ENCODE data around the gene SKIC3. TPM values are rescaled to one million over a fixed set of nuclear protein-coding genes. Genes with fewer than 3 reads are reported as not detected.

Gene SKIC3
- total RNA-seq (2014; rRNA removed), result 88.0 and 98.6 TPM in 2 replicates
- polyA plus RNA-seq (2012), result 23.8 TPM

DNA sequence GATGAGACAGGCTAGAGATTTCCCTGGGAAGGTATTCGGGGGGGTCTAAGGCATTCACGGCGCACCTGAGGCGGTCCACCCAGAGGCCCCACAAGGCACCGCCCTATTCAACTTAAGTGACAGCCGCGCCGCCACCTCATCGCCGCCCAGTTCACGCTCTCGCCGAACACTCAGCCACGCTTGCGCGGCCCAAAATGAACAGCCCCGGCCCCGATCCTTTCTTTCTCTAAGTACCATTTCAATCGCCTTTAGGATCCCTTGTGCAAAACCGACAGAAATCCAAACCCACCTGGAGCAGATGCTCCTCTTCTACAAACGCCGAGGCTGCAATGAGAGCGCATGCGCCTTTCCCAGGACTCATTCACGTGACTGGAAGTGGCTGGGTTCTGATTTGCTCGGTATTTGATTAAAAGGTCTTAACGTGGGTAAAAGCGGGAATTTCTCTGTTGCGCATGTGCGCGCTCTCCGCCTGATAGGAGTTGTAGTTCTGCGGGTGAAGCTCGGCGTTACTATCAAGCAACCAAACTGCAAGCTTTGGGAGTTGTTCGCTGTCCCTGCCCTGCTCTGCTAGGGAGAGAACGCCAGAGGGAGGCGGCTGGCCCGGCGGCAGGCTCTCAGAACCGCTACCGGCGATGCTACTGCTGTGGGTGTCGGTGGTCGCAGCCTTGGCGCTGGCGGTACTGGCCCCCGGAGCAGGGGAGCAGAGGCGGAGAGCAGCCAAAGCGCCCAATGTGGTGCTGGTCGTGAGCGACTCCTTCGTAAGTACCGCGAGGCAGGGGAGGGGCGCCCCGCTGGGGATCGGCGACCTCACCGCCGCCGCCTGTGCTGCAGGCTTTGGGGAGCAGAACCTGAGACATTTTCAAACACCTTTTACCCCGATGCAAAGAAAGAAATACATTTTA is at the start of gene SKIC3, which contains the start of gene ARSK:
Gene SKIC3 (minus strand): TSS at position 331 of the 902 bp plus-strand sequence. CDS start 7,827 bp downstream, outside the sequence.
Gene ARSK (plus strand): TSS at position 455 of the 902 bp plus-strand sequence. CDS start 178 bp downstream, at position 633.
- DNase-seq (ENCODE audit: low read depth), result peak; percentile 99

DNA sequence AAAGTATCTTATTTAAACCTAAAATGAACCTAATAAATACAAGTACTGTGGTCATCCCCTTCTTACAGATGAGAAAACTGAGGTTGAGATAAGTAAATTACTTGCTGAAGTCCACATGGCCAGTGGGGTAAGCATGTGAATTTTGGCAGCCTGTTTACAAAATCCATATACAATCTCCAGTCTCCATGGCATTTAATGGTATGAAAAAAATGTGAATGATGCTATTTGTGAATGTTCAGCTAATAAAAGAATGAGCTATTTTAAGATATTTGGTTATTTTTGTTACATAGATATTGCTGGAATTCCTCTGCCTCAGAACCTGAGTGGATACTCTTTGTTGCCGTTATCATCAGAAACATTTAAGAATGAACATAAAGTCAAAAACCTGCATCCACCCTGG is 45.8 kb upstream of the SKIC3 start:
- no peak for DNase-seq (ENCODE audit: low read depth)

DNA sequence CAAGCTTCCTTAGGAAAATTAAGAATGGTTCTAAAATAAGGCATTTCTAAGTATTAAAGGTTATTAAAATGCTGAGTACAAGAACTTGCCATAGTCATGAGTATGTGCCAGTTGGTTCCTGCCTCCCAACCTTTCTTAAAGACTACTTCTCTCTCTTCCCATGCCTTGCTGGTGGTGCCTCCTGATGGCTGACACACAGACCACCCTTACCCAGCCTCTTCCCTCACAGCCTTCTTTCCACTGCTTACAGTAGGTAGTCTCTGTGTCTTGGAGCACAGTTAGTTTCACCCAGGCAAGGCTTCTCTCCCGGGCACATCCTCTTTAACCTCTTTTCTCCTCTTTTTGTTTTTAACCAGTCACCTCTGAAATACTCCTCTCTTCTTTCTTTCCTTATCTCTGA is 44.5 kb upstream of the SKIC3 start:
- no peak for DNase-seq (ENCODE audit: low read depth)

DNA sequence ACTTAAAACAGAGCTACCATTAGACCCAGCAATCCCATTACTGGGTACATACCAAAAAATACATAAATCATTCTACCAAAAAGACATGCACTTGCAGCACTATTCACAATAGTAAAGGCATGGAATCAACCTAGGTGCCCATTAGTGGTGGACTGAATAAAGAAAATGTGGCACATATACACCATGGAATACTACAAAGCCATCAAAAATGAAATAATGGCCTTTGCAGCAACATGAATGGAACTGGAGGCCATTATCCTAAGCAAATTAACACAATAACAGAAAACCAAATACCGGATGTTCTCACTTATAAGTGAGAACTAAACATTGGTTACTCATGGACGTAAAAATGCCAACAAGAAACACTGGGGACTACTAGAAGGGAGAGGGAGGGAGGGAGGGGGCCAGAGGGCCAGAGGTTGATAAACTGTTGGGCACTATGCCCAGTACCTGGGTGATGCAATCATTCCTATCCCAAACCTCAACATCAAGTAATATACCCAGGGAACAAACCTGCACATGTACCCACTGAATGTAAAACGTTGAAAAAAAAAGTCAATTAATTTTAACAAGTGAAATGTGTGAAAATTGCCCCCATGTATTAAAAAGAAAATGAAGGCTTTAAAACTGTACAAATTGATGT is 40.6 kb upstream of the SKIC3 start:
- DNase-seq (ENCODE audit: low read depth), result no peak

DNA sequence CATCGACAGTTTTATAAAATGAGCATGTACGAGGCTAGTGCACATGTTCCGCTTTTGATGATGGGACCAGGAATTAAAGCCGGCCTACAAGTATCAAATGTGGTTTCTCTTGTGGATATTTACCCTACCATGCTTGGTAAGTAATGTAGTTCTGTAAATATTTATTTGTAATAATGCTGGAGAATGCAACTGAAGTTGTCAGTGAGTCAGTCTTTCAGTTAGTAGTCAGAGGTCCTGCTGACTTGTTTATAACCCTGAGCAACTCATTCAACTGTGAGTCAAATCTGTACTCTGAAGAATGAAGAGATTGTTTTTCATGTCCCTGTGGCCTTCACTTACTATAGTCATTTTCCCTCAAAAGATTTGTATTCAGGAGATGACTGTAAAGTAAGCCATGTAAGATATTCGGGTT is 36.7 kb upstream of the SKIC3 start:
- DNase-seq (ENCODE audit: low read depth), result peak; percentile 87

DNA sequence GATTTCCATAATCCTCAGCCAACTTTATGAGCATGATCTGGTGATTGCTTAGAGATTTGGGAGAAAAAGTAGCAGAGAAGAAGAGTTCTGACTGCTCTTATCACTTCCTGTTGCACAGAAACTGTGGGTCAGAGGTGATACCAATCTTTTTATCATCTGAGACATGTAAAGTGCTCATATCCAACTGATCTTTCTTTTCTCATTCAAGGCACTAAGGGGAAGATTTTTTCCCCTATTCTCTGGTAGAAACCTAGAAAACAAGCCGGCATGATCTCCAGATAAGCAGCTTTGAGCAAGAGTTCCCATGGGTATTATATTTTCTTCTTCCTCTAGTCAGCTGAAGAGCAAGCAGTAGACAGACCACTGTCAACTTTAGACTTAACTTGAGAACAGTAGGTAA is 36.1 kb upstream of the SKIC3 start:
- peak; percentile 3 for DNase-seq (ENCODE audit: low read depth)

DNA sequence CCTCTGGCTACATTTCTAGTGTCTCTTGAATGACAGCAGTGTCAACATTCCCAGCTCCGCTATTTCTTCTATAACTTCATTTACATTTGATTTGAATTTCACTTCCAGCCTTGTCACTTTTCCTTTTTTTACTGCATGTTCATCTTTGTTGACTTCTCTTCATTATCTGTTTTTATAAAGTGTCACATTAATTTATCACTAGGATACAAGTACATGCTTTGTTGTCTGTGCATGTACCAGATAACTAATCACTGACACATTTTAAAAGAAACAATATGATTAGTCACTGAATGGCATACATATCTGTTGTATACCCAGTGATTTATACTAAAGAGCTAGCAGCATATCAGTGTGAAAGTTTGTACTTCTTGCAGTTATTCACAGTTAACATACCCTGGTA is 29.2 kb upstream of the SKIC3 start:
- no peak for DNase-seq (ENCODE audit: low read depth)

DNA sequence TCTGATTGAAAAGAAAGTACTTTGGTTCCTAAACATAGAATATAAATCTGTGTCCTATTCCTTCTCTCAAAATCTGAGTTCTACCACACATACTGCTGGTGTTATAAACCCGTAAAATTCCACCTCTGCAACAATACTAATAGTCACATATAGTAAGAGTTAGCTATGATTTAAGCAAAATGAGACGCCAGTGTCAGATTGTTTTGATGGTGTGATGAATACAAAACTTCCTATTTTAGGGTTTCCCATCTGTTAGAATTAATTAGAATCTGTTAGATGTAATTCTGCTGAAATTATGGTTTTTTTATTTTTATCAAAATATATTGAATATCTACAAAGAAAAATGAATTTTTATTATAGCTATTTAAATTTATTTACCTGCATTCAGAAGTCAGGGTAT is 26.8 kb upstream of the SKIC3 start:
- DNase-seq (ENCODE audit: low read depth), result no peak

DNA sequence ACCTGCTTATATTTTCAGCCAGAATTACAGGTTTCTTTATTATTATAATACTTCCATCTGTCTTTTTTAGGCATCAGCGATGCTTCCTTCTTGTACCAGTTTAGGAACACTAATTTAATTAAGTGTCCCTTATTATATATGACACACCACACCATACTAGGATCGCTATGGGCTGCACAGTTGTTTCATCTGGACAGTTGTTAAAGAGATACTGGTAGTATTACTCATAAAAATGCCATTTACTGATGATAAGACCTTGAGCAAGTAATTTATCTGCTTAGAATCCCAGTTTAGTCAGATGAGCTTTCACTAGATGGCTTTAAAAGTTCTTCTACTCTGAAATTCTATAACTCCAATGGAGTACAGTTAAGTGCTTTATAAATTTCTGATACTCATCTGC is 17.2 kb upstream of the SKIC3 start:
- DNase-seq (ENCODE audit: low read depth), result no peak

DNA sequence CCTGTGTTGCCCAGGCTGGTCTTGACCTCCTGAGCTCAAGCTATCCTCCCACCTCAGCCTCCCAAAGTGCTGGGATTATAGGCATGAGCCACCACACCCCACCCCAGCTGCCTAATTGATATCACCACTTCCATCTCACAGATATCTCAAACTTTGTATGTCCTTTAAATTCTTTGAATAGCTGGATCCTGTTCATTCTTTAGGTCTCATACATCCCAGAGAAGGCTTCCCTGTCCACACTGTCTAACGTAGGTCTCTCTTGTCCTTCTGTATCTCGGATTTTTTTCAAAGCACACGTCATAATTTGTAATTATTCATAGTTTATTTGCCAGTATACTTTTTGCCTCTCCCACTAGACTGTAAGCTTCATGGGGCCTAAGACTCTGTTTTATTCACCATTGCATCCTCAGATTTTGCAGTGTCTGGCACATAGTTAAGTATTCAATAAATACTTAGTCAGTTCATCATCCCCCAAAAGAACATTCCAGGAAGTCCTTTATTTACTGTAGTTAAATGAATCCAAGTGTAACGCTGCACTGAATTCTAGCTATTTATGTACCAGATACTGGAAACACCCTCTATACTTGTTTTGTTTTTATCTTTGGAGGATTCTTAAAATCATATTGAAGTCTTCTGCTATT is 10.6 kb upstream of the SKIC3 start:
- no peak for DNase-seq (ENCODE audit: low read depth)

DNA sequence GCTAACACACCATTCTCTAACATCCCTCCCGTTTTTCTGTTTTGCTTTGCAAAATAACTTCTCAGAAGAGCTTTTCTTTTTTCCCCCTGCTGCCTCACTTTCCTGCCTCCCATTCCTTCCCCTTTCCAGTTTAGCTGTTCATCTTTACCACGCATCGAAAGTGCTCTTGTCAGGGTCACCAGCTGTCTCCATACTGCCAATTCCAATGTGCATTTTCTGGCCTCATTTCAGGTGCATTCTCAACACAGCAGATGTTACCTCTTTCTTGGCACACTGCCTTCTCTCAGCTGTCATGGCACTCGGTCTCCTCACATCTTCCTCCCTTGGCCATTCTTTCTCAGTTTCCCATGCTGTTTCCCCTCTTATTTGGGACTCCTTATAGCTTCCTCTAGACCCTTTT is 9.7 kb upstream of the SKIC3 start:
- DNase-seq (ENCODE audit: low read depth), result no peak

DNA sequence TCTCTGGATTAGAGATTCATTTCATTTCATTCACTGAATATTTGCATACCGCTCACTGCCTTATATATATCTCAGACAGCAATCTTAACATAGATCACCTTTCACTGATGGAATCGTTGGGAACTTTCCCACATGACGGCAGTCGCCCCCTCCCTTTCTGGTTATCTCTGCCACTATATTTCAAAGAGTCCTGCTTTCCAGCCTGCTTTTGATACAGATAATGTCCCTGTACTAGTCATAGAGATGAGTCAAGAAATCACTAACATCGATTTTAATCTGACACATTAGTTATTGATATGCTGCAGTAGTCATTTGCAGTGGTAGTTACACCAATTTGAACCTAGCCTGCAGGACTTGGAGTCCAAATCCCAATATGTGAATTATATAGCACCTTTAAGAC is 8.6 kb upstream of the SKIC3 start:
- no peak for DNase-seq (ENCODE audit: low read depth)

DNA sequence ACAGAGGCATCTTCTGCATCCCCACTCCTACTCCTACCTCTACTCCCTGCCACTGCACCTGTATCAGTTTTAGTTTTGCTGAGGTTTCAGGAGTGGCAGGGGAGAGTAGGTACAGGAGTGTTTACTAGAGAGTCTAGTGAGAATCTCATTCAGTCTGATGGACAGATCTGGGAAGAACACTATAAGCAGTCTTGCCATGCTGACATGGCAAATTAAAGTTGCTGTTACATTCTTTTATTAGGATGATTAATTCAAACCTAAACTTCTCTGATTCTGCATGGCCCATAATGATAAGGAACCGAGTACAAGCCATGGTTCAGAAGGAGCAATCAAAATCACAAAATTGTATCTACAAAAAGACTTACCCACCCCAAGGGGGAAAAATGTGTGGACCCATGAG is 7.5 kb upstream of the SKIC3 start:
- DNase-seq (ENCODE audit: low read depth), result no peak

DNA sequence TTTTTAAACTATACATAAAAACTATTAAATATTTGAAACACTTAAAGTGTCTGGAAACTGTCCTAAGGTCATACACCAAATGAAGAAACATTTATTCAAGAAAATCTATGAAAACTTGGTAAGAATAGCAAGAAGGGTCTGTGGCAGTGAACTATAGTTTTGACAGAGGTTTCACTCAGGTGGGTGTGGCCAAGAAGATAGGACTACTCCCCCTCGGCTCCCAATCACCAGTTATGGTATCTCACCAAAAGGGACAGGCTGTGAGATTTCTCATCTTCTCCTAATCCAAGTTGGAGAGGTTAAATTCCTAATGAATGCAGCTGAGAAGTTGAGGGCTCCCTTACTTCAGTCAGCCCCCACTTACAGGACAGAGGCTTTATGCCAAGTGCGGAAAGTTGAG is 3.1 kb upstream of the SKIC3 start:
- DNase-seq (ENCODE audit: low read depth), result no peak

DNA sequence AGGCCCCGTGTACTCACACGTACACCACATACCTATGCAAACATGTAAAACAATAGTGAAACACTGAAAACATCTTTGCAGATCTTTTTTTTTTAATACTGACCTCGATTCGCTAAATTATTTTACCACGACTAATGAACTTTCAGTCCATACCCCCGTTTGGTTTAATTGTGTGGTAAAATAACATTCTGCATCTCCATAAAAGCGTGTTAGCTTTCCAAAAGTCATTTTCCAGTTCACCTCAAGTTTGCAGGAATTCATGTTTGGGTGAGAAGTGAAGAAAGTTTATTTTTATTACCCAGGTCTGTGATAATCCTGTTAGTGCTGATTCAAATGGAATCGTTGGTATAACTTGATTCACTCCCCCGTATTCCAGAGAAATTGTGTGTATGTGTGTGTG is 776 bp upstream of the SKIC3 start:
- DNase-seq (ENCODE audit: low read depth), result no peak

DNA sequence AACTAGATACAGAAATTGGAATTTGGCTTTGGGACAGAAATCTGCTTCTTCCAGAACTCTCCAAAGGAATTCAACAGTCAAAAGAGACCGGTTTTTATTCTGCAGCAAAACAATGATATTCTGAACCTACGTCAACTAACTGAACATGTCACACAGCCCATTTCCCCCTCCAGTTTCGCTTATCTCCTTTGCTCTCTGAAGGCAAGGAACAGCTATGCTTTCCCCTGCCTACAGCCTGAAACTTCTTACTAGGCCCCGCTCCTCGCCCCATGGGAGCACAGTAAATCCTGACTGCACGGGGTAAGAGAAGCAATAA is 488 bp downstream of the SKIC3 start:
- DNase-seq (ENCODE audit: low read depth), result no peak

DNA sequence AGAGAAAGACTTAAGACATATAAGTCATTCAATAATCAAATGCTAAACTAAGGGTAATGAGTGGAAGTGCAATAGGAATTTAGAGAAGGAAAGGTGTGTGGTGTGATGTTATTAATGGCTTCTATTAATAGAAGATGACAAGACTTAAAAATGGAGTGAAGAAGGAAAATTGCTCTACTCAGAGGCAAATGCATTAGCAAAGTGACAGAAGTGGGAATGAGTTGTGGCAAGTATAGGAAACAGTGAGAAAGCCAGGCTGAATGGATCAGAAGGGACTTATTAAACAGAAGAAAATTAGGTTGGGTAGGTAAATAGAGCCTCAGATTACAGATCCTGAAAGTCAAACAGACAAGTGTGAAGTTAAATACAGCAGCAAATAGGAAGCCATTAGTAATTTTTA is 5.7 kb downstream of the SKIC3 start:
- no peak for DNase-seq (ENCODE audit: low read depth)

DNA sequence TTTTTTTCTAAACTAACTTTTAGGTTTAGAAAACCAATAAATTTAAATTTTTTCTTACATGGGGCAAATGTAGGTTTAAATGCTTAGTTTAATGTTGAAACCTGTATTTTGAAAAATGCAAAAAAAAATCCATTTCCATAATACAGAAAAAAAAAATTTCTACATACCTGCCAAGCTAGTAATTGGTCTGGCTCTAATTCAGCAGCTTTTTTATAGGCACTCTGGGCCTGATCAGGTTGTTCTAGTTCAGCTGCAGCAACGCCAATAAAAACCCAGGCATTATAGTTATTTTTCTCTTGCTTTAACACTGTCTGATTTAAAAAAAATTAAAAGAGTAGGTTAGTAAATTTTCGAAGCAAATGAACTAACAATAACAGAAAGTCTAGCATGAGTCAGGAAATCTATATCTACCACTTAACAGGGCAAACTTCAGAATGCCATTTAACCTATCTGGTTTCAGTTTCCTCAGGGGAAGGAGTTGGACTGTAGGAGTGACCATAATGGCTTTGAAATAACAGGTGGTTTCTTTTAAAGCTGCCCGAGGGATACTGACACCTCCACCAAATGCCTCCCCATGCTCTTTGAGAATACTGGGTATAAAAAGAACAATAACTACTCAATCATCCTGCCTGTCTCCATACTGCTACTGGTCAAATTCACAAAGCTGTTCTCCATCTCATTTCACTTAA is 11.6 kb downstream of the SKIC3 start:
- DNase-seq (ENCODE audit: low read depth), result peak; percentile 69

DNA sequence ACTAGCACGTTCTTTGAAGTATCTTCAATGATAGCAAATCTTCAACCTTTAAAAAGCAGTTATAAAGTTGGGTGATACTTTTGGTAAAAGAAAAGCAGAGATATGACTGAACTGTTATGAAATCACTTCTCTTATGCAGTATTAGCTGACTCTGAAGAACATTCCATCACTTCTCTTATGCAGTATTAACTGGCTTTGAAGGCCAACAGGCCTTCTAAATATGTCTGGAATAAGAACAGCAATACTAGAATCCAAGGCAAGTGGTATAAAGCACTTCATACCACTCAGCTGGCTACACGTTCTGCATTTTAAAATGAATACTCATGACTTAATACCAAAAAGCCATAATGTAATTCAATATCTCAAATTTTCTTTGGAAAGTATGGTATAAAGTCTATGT is 17.3 kb downstream of the SKIC3 start:
- DNase-seq (ENCODE audit: low read depth), result no peak

DNA sequence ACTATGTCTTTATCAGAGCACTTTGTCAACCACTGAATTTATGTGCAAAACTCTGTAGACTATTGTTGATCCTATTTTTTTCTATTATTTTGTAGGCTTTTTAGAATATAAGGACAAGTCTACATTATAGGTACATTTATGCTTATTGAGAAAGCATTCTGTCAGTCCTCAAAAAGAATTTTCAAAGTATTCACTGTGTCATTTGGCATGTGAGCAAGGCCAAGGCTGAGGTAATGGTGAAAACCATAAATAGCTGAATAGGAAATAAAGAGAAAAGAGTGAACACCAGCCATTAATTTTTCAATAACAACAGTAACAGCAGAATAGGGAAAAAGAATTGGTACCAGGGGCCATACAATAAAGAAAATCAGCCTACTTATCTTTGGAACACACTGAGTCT is 21.0 kb downstream of the SKIC3 start:
- no peak for DNase-seq (ENCODE audit: low read depth)

DNA sequence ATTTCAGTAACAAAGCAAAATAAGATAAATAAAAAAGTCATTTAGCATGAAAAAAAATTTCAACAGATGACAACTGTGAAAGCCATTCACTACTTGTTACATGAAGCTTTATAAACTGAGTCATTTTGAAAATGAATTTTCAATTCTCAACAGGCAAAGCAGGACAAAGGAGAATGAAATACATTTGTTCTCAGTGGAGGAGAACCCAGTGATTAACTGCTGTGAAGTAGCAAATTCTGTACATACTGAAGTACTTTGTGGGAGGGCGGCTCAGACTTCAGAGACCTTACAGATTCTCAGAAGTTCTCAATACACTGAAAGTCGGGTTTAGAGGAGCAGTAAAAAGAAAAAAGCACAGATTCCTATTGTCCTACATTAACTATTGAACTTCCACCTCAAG is 21.7 kb downstream of the SKIC3 start:
- DNase-seq (ENCODE audit: low read depth), result no peak

DNA sequence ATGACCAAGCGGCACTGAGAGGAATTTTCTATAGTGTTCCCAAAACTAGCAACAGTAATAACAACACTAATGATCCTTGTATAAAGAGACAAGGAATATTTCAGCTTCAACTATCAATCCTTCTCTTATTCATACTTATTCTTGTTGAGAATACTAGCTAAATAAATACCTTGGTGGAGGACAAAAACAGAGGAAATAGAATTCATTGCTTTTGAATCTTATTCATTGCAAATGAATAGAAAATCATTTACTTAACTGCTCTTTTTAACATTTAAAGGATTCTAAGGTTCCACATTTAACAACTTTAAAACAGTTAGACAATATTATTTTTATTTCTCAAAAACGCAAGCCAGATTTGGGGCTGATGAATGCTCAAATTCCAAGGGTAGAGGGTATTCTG is 22.4 kb downstream of the SKIC3 start:
- no peak for DNase-seq (ENCODE audit: low read depth)
